CD4-positive, alpha-beta T cell (primary cell): ENCODE results near the gene ARRDC2. TPM values are rescaled to one million over a fixed set of nuclear protein-coding genes. Genes with fewer than 3 reads are reported as not detected.

Experiments used
- ATAC-seq: fragments of 200-7000 bp; cut with Tn5 transposase; one replicate; pipeline ENCODE4 v1.10.0; 2022; ENCODE audit warnings: mild to moderate bottlenecking; ENCODE audit not compliant: poor library complexity
- CTCF ChIA-PET: fragments of 350-600 bp; sonication (Branson Sonifier 250); formaldehyde crosslinking; loops from one replicate; lab custom pipeline; 2021; ENCODE audit warnings: antibody characterized with exemption, inconsistent platforms; lab: Charles Lee
- POLR2A ChIA-PET: fragments of 350-600 bp; sonication (Branson Sonifier 250); formaldehyde crosslinking; loops from one replicate; lab custom pipeline; 2021; ENCODE audit warnings: antibody characterized with exemption, inconsistent platforms; lab: Charles Lee
- DNase-seq, 14 experiments: peaks; one replicate each; pipeline ENCODE4 v3.0.0-alpha.2; 2013 to 2020; ENCODE audit warnings: mixed read lengths in 2 of 14
- H3K27ac ChIP-seq, 2 donors: one replicate each; pipeline versions ENCODE4 v1.5.1 to v1.7.0; 2013; ENCODE audit warnings: low read length in 2 of 2, low read depth in 1 of 2, mild to moderate bottlenecking in 1 of 2
- H3K27me3 ChIP-seq, 2 experiments: 1 replicate in 1 of 2; 2 replicates in 1 of 2; pipeline versions ENCODE4 v1.6.1 to v1.7.0; 2013; ENCODE audit warnings: low read length in 2 of 2, control low read depth in 1 of 2, mild to moderate bottlenecking in 1 of 2, moderate library complexity in 1 of 2; ENCODE audit not compliant: insufficient read depth in 2 of 2, control insufficient read depth in 1 of 2
- H3K36me3 ChIP-seq: one replicate; pipeline ENCODE4 v1.6.1; 2013; ENCODE audit warnings: low read length, control low read depth; ENCODE audit not compliant: insufficient read depth
- H3K4me1 ChIP-seq: one replicate; pipeline ENCODE4 v1.6.1; 2013; ENCODE audit warnings: low read length, control low read depth; ENCODE audit not compliant: insufficient read depth
- H3K4me3 ChIP-seq: one replicate; pipeline ENCODE4 v1.5.1; 2013; ENCODE audit warnings: mild to moderate bottlenecking, low read length, moderate library complexity
- H3K9me3 ChIP-seq, 2 experiments: 1 replicate in 1 of 2; 2 replicates in 1 of 2; pipeline versions ENCODE4 v1.6.1 to v1.7.0; 2013; ENCODE audit warnings: low read length in 2 of 2, mild to moderate bottlenecking in 2 of 2, control low read depth in 1 of 2, moderate library complexity in 1 of 2; ENCODE audit not compliant: control insufficient read depth in 1 of 2, insufficient read depth in 1 of 2
- H3K27ac Mint-ChIP-seq: one replicate; pipeline ENCODE4 v1.8.0; 2020; ENCODE audit warnings: mixed read lengths
- H3K27me3 Mint-ChIP-seq: one replicate; pipeline ENCODE4 v1.8.0; 2021; ENCODE audit warnings: mixed read lengths
- H3K36me3 Mint-ChIP-seq: one replicate; pipeline ENCODE4 v1.8.0; 2021; ENCODE audit warnings: low read depth, mixed read lengths
- H3K4me1 Mint-ChIP-seq: one replicate; pipeline ENCODE4 v1.8.0; 2021; ENCODE audit warnings: low read depth, mixed read lengths
- H3K4me3 Mint-ChIP-seq: one replicate; pipeline ENCODE4 v1.8.0; 2020; ENCODE audit warnings: mild to moderate bottlenecking, mixed read lengths
- H3K9me3 Mint-ChIP-seq: one replicate; pipeline ENCODE4 v1.8.0; 2020; ENCODE audit warnings: mixed read lengths
- intact Hi-C, 2 experiments: fragments of 100-400 bp; cut with DNase I in 1 of 2; cut with micrococcal nuclease in 1 of 2; formaldehyde crosslinking; loops; one replicate each; pipeline versions ENCODE4 v1.15.1 to v1.9.0; 2023 to 2025; cut with DNase I, micrococcal nuclease
- total RNA-seq, 174 experiments: library from RNA in 2 of 174; stranded (reverse) in 2 of 174; gene quantifications; one replicate each; pipeline ENCODE4 v1.2.3 and lab custom pipeline; 2021 to 2026
- TF ChIP-seq, protein P1 (sequence below): fragments of 200-600 bp; IDR thresholded peaks from one replicate; pipeline ENCODE4 v1.8.0; 2022; ENCODE audit warnings: antibody characterized with exemption, mild to moderate bottlenecking

Gene ARRDC2
- total RNA-seq, 2 experiments from 2014 or later = 325 to 341 TPM

DNA sequence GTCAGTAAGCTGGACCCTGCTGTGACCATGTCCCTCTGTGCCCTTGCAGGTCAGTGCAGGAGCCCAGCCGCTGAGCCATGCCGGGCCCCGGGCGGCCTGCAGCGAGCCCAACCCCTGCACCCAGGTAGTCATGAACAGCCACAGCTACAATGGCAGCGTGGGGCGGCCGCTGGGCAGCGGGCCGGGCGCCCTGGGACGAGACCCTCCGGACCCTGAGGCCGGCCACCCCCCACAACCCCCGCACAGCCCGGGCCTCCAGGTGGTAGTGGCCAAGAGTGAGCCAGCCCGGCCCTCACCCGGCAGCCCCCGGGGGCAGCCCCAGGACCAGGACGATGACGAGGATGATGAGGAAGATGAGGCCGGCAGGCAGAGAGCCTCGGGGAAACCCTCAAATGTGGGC lies 34.2 kb upstream of the ARRDC2 start:
- no peak for ATAC-seq
- intact Hi-C loops = no loop called here
- H3K27ac ChIP-seq = no peak overlapping the region
- H3K4me3 Mint-ChIP-seq = no peak overlapping the region
- TF ChIP-seq, protein P1, sequence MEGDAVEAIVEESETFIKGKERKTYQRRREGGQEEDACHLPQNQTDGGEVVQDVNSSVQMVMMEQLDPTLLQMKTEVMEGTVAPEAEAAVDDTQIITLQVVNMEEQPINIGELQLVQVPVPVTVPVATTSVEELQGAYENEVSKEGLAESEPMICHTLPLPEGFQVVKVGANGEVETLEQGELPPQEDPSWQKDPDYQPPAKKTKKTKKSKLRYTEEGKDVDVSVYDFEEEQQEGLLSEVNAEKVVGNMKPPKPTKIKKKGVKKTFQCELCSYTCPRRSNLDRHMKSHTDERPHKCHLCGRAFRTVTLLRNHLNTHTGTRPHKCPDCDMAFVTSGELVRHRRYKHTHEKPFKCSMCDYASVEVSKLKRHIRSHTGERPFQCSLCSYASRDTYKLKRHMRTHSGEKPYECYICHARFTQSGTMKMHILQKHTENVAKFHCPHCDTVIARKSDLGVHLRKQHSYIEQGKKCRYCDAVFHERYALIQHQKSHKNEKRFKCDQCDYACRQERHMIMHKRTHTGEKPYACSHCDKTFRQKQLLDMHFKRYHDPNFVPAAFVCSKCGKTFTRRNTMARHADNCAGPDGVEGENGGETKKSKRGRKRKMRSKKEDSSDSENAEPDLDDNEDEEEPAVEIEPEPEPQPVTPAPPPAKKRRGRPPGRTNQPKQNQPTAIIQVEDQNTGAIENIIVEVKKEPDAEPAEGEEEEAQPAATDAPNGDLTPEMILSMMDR = no peak
- DNase-seq = no peak
- no peak overlapping the region for H3K4me3 ChIP-seq
- H3K4me1 ChIP-seq = no peaks in the 10 kb centered on the region
- CTCF ChIA-PET = no interaction called here
- H3K36me3 Mint-ChIP-seq = no peaks in the 10 kb centered on the region
- H3K27me3 ChIP-seq = no peaks in the 10 kb centered on the region
- peaks cover 15% of the 10 kb centered on the region for H3K27me3 Mint-ChIP-seq
- no peaks in the 10 kb centered on the region for H3K9me3 ChIP-seq
- no peak overlapping the region for H3K27ac Mint-ChIP-seq
- H3K36me3 ChIP-seq = no peaks in the 10 kb centered on the region
- POLR2A ChIA-PET = interaction anchor here (0.6 kb wide), 1 partner anchor 10 kb away, joined by 3 read pairs; no protein-coding TSS in a partner anchor
- H3K4me1 Mint-ChIP-seq = no peaks in the 10 kb centered on the region
- H3K9me3 Mint-ChIP-seq = no peaks in the 10 kb centered on the region

DNA sequence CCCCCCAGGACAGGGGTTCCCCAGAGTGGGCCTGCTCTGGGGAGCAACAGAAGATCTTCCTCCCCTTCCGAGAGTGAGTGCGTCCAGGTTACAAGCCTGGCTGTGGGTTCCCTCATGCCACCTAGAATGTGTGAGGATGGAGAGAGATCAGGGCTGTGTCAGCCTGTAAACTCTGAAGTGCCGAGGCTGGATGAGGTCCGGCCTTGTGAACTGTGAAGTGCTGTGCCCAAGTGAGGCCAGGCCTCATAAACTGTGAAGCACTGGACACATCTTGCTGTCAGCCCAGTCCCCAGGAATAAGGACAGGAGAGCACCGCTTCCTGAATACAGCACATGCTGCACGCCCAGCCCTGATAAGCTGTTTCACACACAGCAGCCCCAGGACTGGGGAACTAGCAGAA lies 33.4 kb upstream of the ARRDC2 start:
- no peaks in the 10 kb centered on the region for H3K4me1 ChIP-seq
- DNase-seq = no peak
- ATAC-seq = no peak
- H3K36me3 ChIP-seq = no peaks in the 10 kb centered on the region
- CTCF ChIA-PET = interaction anchor here (0.6 kb wide), 1 partner anchor 199 kb away, joined by 5 read pairs; no protein-coding TSS in a partner anchor
- Mint-ChIP-seq H3K9me3 (no peaks in the 10 kb centered on the region), H3K36me3 (no peaks in the 10 kb centered on the region), H3K27ac (no peak overlapping the region), H3K4me3 (no peak overlapping the region), H3K4me1 (no peaks in the 10 kb centered on the region), H3K27me3 (peaks cover 12% of the 10 kb centered on the region)
- no peak overlapping the region for H3K4me3 ChIP-seq
- H3K27ac ChIP-seq = no peak overlapping the region
- TF ChIP-seq, protein P1 = no peak
- POLR2A ChIA-PET = no interaction called here
- peaks cover 0 to 1% of the 10 kb centered on the region in 2 experiments for H3K27me3 ChIP-seq
- intact Hi-C loops = no loop called here
- no peaks in the 10 kb centered on the region for H3K9me3 ChIP-seq

DNA sequence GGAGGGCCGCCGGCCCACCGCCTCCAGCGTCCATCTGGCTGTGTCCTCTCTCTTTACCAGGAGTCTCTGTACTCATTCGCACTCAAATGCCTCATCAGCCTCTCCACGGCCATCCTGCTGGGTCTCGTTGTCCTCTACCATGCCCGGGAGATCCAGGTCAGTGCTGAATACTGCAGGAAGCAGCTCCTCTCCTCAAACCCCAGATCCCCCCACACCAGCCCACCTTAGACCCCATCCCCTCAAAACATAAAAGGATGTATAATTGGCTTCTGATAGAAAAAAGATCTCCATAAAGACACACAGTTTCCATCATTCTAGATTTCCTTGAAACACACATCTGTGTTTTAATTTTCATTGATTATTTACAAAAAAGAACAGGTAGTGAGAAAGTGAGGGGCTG lies 32.9 kb upstream of the ARRDC2 start:
- intact Hi-C loops = no loop called here
- Histone ChIP-seq H3K36me3 (no peaks in the 10 kb centered on the region), H3K9me3 (no peaks in the 10 kb centered on the region), H3K27me3 (peaks cover 0 to 3% of the 10 kb centered on the region in 2 experiments), H3K4me1 (no peaks in the 10 kb centered on the region), H3K27ac (no peak overlapping the region), H3K4me3 (no peak overlapping the region)
- ChIA-PET POLR2A (no interaction called here), CTCF (interaction anchor here (0.6 kb wide), 1 partner anchor 198 kb away, joined by 5 read pairs; no protein-coding TSS in a partner anchor)
- Mint-ChIP-seq H3K36me3 (no peaks in the 10 kb centered on the region), H3K9me3 (no peaks in the 10 kb centered on the region), H3K27ac (no peak overlapping the region), H3K4me3 (no peak overlapping the region), H3K27me3 (peaks cover 10% of the 10 kb centered on the region), H3K4me1 (no peaks in the 10 kb centered on the region)
- no peak for ATAC-seq
- TF ChIP-seq, protein P1 = no peak
- DNase-seq = no peak
